H54 (cell line): ENCODE measurements around the gene DIAPH1.

ENCODE experiments used
- DNase-seq: peaks from one replicate; pipeline ENCODE4 v3.0.0; 2011; ENCODE audit warnings: low spot score, mixed read lengths; ENCODE audit not compliant: insufficient read length
- FAIRE-seq: peaks from 3 replicates; lab custom pipeline; 2011; peaks lifted over from hg19 to GRCh38; lab: Jason Lieb, UNC
- POLR2A ChIP-seq: IDR thresholded peaks from 2 replicates; pipeline ENCODE4 v1.6.1; 2011; ENCODE audit warnings: low read depth, mild to moderate bottlenecking, low read length

The DIAPH1 gene

GRCh38 chr5:141534492-141535213, 84.1 kb downstream of the DIAPH1 start:
- no peak for TF ChIP-seq POLR2A
- FAIRE-seq (no peak), DNase-seq (no peak)

- FAIRE-seq = no peak
- TF ChIP-seq POLR2A = no peak
- no peak for DNase-seq
Measured at GRCh38 chr5:141533897-141534296, 84.9 kb downstream of the DIAPH1 start.

GRCh38 chr5:141532726-141533125, 86.1 kb downstream of the DIAPH1 start:
- TF ChIP-seq POLR2A = no peak
- FAIRE-seq (no peak), DNase-seq (no peak)

- no peak for DNase-seq
- no peak for FAIRE-seq
- TF ChIP-seq POLR2A = no peak
Measured at GRCh38 chr5:141529873-141530272, 88.9 kb downstream of the DIAPH1 start.

- TF ChIP-seq POLR2A = no peak
- DNase-seq (no peak), FAIRE-seq (no peak)
Measured at GRCh38 chr5:141529002-141529401, 89.8 kb downstream of the DIAPH1 start.

GRCh38 chr5:141528291-141528984, 90.4 kb downstream of the DIAPH1 start:
- no peak for TF ChIP-seq POLR2A
- no peak for FAIRE-seq
- no peak for DNase-seq

- TF ChIP-seq POLR2A = no peak
- no peak for FAIRE-seq
- DNase-seq = no peak
Measured at GRCh38 chr5:141527426-141527825, 91.4 kb downstream of the DIAPH1 start.

- no peak for TF ChIP-seq POLR2A
- FAIRE-seq (no peak), DNase-seq (no peak)
Measured at GRCh38 chr5:141525653-141526052, 93.1 kb downstream of the DIAPH1 start.

- no peak for TF ChIP-seq POLR2A
- DNase-seq (peak; percentile 83), FAIRE-seq (peak; percentile 80)
Measured at GRCh38 chr5:141524604-141525597, 93.9 kb downstream of the DIAPH1 start.

GRCh38 chr5:141523991-141524390, 94.8 kb downstream of the DIAPH1 start:
- no peak for FAIRE-seq
- no peak for TF ChIP-seq POLR2A
- DNase-seq = no peak

- no peak for TF ChIP-seq POLR2A
- FAIRE-seq = no peak
- DNase-seq = no peak
Measured at GRCh38 chr5:141522301-141522700, 96.5 kb downstream of the DIAPH1 start.

- TF ChIP-seq POLR2A = no peak
- peak; percentile 88 for FAIRE-seq
- DNase-seq = peak; percentile 73
Measured at GRCh38 chr5:141521244-141521781, 97.5 kb downstream of the DIAPH1 start.
